GM12878 (cell line): ENCODE results near the gene NOVA2. TPM values are rescaled to one million over a fixed set of nuclear protein-coding genes. Genes with fewer than 3 reads are reported as not detected.

Experiments used
- CBX3 ChIP-seq: fragments of 200-600 bp; sonication (generic); IDR thresholded peaks from 2 replicates; pipeline ENCODE4 v1.6.1; 2016; ENCODE audit warnings: low read depth, borderline replicate concordance
- CHD2 ChIP-seq: IDR thresholded peaks from 2 replicates; pipeline ENCODE4 v1.6.1; 2011; ENCODE audit warnings: low read depth, low read length, improper control_type of control experiment, borderline replicate concordance
- CHD4 ChIP-seq: fragments of 200-600 bp; sonication (generic); IDR thresholded peaks from 2 replicates; pipeline ENCODE4 v1.6.1; 2016; ENCODE audit warnings: mild to moderate bottlenecking
- GATAD2B ChIP-seq: fragments of 450-650 bp; conservative IDR thresholded peaks from 2 replicates; pipeline ENCODE4 v1.6.1; 2017; ENCODE audit warnings: low read depth, mild to moderate bottlenecking, moderate library complexity
- JUNB ChIP-seq: IDR thresholded peaks from 2 replicates; pipeline ENCODE4 v1.6.1; 2016; ENCODE audit warnings: antibody characterized with exemption, mild to moderate bottlenecking
- TAF1 ChIP-seq: IDR thresholded peaks from 2 replicates; pipeline ENCODE4 v1.6.1; 2011; ENCODE audit warnings: mild to moderate bottlenecking, low read depth, low read length, borderline replicate concordance
- YBX1 ChIP-seq: fragments of 450-650 bp; IDR thresholded peaks from 2 replicates; pipeline ENCODE4 v1.6.1; 2016; ENCODE audit warnings: antibody characterized with exemption
- polyA plus RNA-seq, 11 experiments: library from polyadenylated mRNA; depleted of rRNA in 4 of 11; unstranded in 6 of 11; stranded (reverse) in 5 of 11; fragments of >200 nt; fragmentation: Nextera tagmentation in 4 of 11; fragmentation: Illumina TruSeq in 1 of 11; extraction: Ambion mirVana in 4 of 11; extraction: Trizol in 1 of 11; gene quantifications; 1 replicate in 1 of 11; 2 replicates in 10 of 11; pipeline versions ENCODE4 v1.2.1 to v1.2.3, GENCODE V29; 2011 to 2016; ENCODE audit warnings: inconsistent platforms in 2 of 11, missing spikeins in 2 of 11, low read depth in 1 of 11
- total RNA-seq, 4 experiments: library from RNA; depleted of rRNA in 3 of 4; stranded (reverse); fragments of >200 nt in 3 of 4; fragmentation: Illumina TruSeq in 1 of 4; extraction: Trizol in 1 of 4; gene quantifications; 2 replicates each; pipeline versions ENCODE4 v1.2.1 to v1.2.3, GENCODE V29; 2013 to 2021
- TF ChIP-seq, protein P1 (sequence below): IDR thresholded peaks from 2 replicates; pipeline ENCODE4 v1.6.1; 2011; ENCODE audit warnings: mild to moderate bottlenecking, low read depth, low read length, moderate library complexity; ENCODE audit not compliant: insufficient replicate concordance
- TF ChIP-seq, protein P2 (sequence below): fragments of 450-650 bp; IDR thresholded peaks from 2 replicates; pipeline ENCODE4 v1.6.1; 2017; ENCODE audit warnings: borderline replicate concordance
- TF ChIP-seq, protein P3 (sequence below): fragments of 150-350 bp; IDR thresholded peaks from 2 replicates; pipeline ENCODE4 v1.6.1; 2014; ENCODE audit warnings: mild to moderate bottlenecking, low read depth, low read length
- TF ChIP-seq, protein P4 (sequence below): fragments of 450-650 bp; IDR thresholded peaks from 2 replicates; pipeline ENCODE4 v1.6.1; 2016; ENCODE audit warnings: mild to moderate bottlenecking
- TF ChIP-seq, protein P5 (sequence below), 3 experiments: IDR thresholded peaks in 2 of 3; conservative IDR thresholded peaks in 1 of 3; 2 replicates each; pipeline ENCODE4 v1.5.1; 2011; ENCODE audit warnings: low read depth in 3 of 3, low read length in 3 of 3, mild to moderate bottlenecking in 3 of 3, control low read depth in 2 of 3, moderate library complexity in 2 of 3, inconsistent platforms in 1 of 3, mixed read lengths in 1 of 3; ENCODE audit not compliant: control insufficient read depth in 2 of 3, insufficient read depth in 1 of 3; ENCODE audit errors: extremely low read depth in 1 of 3
- TF ChIP-seq, protein P6 (sequence below): IDR thresholded peaks from 2 replicates; pipeline ENCODE4 v1.6.1; 2012; ENCODE audit warnings: improper control_type of control experiment, low read depth, low read length; ENCODE audit not compliant: insufficient replicate concordance

Gene NOVA2
- total and polyA plus RNA-seq, 10 of the 15 experiments (the other 5 are each of a cell fraction or from before 2014, with no cell fraction given): under 0.01 to 0.44 (median 0.03) TPM; not detected in 4

DNA sequence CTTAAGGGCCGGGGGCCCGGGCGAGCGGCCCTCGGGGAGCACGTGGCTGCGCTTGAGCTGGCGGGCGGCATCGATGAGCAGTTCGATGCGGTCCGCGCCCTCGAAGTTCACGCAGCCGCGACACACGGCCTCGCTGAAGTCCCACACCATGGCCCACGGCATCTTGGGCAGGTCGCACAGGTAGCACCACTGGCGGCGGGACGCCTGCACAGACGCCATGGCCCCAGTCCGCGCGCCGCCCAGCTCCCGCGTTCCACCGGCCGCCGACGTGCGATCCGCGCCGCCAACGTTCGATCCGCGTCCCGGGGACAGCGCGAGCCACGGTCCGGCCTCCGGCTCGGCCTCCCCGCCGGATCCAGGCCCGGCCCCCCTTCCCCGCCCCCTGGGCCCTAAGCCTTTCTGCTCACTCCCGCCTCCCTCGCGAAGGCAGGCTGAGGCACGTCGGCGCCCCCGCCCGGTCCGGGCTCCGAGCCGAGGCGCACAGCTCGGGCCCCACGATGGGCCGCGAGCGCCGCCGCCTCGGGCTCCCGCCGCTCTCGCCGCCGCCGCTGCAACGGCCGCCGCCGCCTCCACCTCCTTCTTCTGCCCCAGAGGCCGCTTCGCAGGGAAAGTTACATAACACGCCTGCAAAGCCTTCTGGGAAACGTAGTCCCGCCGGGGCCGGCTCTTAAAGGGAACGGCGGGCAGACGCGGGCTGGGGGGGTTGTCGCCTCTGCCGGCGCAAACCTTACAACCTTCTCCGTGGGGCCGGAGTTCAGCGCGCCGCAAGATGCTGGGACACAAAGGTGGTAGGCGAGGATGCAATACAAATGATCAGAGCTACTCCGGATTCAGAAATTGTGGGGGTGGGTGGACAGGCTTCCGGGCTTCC, 87.9 kb downstream of the NOVA2 start, which contains the start of gene IRF2BP1 (continued):
- TF ChIP-seq, protein P1, sequence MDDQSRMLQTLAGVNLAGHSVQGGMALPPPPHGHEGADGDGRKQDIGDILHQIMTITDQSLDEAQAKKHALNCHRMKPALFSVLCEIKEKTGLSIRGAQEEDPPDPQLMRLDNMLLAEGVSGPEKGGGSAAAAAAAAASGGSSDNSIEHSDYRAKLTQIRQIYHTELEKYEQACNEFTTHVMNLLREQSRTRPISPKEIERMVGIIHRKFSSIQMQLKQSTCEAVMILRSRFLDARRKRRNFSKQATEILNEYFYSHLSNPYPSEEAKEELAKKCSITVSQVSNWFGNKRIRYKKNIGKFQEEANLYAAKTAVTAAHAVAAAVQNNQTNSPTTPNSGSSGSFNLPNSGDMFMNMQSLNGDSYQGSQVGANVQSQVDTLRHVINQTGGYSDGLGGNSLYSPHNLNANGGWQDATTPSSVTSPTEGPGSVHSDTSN: no peak
- TF ChIP-seq, protein P2, sequence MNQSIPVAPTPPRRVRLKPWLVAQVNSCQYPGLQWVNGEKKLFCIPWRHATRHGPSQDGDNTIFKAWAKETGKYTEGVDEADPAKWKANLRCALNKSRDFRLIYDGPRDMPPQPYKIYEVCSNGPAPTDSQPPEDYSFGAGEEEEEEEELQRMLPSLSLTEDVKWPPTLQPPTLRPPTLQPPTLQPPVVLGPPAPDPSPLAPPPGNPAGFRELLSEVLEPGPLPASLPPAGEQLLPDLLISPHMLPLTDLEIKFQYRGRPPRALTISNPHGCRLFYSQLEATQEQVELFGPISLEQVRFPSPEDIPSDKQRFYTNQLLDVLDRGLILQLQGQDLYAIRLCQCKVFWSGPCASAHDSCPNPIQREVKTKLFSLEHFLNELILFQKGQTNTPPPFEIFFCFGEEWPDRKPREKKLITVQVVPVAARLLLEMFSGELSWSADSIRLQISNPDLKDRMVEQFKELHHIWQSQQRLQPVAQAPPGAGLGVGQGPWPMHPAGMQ: no peak
- TF ChIP-seq JUNB (no peak), CHD2 (no peak; the same call in 1 of the 2 replicates), GATAD2B (0 out of 2 replicates have a peak, but pooled peaks have one; percentile 45), TAF1 (no peak), YBX1 (no peak), CHD4 (no peak), CBX3 (no peak)
- TF ChIP-seq, protein P3, sequence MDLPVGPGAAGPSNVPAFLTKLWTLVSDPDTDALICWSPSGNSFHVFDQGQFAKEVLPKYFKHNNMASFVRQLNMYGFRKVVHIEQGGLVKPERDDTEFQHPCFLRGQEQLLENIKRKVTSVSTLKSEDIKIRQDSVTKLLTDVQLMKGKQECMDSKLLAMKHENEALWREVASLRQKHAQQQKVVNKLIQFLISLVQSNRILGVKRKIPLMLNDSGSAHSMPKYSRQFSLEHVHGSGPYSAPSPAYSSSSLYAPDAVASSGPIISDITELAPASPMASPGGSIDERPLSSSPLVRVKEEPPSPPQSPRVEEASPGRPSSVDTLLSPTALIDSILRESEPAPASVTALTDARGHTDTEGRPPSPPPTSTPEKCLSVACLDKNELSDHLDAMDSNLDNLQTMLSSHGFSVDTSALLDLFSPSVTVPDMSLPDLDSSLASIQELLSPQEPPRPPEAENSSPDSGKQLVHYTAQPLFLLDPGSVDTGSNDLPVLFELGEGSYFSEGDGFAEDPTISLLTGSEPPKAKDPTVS: no peak
- TF ChIP-seq, protein P4, sequence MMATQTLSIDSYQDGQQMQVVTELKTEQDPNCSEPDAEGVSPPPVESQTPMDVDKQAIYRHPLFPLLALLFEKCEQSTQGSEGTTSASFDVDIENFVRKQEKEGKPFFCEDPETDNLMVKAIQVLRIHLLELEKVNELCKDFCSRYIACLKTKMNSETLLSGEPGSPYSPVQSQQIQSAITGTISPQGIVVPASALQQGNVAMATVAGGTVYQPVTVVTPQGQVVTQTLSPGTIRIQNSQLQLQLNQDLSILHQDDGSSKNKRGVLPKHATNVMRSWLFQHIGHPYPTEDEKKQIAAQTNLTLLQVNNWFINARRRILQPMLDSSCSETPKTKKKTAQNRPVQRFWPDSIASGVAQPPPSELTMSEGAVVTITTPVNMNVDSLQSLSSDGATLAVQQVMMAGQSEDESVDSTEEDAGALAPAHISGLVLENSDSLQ: no peak
- TF ChIP-seq, protein P5, sequence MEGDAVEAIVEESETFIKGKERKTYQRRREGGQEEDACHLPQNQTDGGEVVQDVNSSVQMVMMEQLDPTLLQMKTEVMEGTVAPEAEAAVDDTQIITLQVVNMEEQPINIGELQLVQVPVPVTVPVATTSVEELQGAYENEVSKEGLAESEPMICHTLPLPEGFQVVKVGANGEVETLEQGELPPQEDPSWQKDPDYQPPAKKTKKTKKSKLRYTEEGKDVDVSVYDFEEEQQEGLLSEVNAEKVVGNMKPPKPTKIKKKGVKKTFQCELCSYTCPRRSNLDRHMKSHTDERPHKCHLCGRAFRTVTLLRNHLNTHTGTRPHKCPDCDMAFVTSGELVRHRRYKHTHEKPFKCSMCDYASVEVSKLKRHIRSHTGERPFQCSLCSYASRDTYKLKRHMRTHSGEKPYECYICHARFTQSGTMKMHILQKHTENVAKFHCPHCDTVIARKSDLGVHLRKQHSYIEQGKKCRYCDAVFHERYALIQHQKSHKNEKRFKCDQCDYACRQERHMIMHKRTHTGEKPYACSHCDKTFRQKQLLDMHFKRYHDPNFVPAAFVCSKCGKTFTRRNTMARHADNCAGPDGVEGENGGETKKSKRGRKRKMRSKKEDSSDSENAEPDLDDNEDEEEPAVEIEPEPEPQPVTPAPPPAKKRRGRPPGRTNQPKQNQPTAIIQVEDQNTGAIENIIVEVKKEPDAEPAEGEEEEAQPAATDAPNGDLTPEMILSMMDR (IDR thresholded peaks at IDR 0.05 in 2 of 3, conservative IDR thresholded peaks at IDR 0.05 in 1 of 3; ENCODE audit: control insufficient read depth in 2 of 3, extremely low read depth in 1 of 3, insufficient read depth in 1 of 3, low read depth in 3 of 3, low read length in 3 of 3): no peak
- TF ChIP-seq, protein P6, sequence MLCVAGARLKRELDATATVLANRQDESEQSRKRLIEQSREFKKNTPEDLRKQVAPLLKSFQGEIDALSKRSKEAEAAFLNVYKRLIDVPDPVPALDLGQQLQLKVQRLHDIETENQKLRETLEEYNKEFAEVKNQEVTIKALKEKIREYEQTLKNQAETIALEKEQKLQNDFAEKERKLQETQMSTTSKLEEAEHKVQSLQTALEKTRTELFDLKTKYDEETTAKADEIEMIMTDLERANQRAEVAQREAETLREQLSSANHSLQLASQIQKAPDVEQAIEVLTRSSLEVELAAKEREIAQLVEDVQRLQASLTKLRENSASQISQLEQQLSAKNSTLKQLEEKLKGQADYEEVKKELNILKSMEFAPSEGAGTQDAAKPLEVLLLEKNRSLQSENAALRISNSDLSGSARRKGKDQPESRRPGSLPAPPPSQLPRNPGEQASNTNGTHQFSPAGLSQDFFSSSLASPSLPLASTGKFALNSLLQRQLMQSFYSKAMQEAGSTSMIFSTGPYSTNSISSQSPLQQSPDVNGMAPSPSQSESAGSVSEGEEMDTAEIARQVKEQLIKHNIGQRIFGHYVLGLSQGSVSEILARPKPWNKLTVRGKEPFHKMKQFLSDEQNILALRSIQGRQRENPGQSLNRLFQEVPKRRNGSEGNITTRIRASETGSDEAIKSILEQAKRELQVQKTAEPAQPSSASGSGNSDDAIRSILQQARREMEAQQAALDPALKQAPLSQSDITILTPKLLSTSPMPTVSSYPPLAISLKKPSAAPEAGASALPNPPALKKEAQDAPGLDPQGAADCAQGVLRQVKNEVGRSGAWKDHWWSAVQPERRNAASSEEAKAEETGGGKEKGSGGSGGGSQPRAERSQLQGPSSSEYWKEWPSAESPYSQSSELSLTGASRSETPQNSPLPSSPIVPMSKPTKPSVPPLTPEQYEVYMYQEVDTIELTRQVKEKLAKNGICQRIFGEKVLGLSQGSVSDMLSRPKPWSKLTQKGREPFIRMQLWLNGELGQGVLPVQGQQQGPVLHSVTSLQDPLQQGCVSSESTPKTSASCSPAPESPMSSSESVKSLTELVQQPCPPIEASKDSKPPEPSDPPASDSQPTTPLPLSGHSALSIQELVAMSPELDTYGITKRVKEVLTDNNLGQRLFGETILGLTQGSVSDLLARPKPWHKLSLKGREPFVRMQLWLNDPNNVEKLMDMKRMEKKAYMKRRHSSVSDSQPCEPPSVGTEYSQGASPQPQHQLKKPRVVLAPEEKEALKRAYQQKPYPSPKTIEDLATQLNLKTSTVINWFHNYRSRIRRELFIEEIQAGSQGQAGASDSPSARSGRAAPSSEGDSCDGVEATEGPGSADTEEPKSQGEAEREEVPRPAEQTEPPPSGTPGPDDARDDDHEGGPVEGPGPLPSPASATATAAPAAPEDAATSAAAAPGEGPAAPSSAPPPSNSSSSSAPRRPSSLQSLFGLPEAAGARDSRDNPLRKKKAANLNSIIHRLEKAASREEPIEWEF: no peak
